ENCODE results near the gene TARBP1.

DNA sequence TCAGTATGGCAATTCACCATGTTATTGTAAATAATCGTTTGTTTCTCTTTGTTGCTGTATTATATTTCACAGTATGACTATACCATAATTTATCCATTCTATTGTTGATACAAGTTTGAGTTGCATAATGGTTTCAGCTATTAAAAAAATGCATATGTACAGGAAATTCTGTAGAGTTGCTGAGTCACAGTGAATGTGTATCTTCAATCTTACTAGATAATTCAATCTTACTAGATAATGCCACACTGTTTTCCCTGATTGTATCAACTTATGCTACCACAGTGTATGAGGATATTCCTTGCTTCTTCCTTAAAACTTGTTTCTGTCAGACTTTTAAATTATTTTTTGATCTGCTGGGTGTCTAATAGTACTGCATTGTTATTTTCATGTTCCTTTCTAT is 109.2 kb downstream of the TARBP1 start:
- no peak for TF ChIP-seq CHD1 (IDR thresholded peaks at IDR 0.05; ENCODE audit: low read depth, low read length)
- TF ChIP-seq POLR2A (IDR thresholded peaks at IDR 0.05; ENCODE audit: low read depth, low read length), result no peak
- peak; percentile 75; the same call in 1 of the 2 replicates for TF ChIP-seq CEBPB (IDR thresholded peaks at IDR 0.05; ENCODE audit: low read depth, low read length)
- TF ChIP-seq, protein P1, sequence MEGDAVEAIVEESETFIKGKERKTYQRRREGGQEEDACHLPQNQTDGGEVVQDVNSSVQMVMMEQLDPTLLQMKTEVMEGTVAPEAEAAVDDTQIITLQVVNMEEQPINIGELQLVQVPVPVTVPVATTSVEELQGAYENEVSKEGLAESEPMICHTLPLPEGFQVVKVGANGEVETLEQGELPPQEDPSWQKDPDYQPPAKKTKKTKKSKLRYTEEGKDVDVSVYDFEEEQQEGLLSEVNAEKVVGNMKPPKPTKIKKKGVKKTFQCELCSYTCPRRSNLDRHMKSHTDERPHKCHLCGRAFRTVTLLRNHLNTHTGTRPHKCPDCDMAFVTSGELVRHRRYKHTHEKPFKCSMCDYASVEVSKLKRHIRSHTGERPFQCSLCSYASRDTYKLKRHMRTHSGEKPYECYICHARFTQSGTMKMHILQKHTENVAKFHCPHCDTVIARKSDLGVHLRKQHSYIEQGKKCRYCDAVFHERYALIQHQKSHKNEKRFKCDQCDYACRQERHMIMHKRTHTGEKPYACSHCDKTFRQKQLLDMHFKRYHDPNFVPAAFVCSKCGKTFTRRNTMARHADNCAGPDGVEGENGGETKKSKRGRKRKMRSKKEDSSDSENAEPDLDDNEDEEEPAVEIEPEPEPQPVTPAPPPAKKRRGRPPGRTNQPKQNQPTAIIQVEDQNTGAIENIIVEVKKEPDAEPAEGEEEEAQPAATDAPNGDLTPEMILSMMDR (conservative IDR thresholded peaks at IDR 0.05; ENCODE audit: low read depth, low read length), result no peak
- no peak for TF ChIP-seq FOS (IDR thresholded peaks at IDR 0.05; ENCODE audit: low read depth, low read length)
- no peak for TF ChIP-seq RAD21 (IDR thresholded peaks at IDR 0.05; ENCODE audit: low read length)
- peak; percentile 98 for TF ChIP-seq NFE2L2 (IDR thresholded peaks at IDR 0.05; ENCODE audit: low read depth, low read length)
- TF ChIP-seq BHLHE40 (IDR thresholded peaks at IDR 0.05; ENCODE audit: low read depth, low read length), result no peak
- TF ChIP-seq MAZ (IDR thresholded peaks at IDR 0.05; ENCODE audit: borderline replicate concordance, low read depth, low read length), result no peak
- TF ChIP-seq MAFK (IDR thresholded peaks at IDR 0.05; ENCODE audit: low read depth, low read length), result peak; percentile 84
- no peak for TF ChIP-seq ELK1 (IDR thresholded peaks at IDR 0.05; ENCODE audit: borderline replicate concordance, low read depth, low read length)
- TF ChIP-seq RFX5 (IDR thresholded peaks at IDR 0.05; ENCODE audit: low read depth, low read length), result no peak
- no peak for TF ChIP-seq USF2 (IDR thresholded peaks at IDR 0.05; ENCODE audit: low read depth, low read length)

Data from IMR-90 (cell line).